ENCODE measurements around the gene MIS18BP1. TPM values are rescaled to one million over a fixed set of nuclear protein-coding genes. Genes with fewer than 3 reads are reported as not detected.

The MIS18BP1 gene
- total and polyA plus RNA-seq, 4 donors: 3.6 to 39.9 (median 13.5) TPM

DNA sequence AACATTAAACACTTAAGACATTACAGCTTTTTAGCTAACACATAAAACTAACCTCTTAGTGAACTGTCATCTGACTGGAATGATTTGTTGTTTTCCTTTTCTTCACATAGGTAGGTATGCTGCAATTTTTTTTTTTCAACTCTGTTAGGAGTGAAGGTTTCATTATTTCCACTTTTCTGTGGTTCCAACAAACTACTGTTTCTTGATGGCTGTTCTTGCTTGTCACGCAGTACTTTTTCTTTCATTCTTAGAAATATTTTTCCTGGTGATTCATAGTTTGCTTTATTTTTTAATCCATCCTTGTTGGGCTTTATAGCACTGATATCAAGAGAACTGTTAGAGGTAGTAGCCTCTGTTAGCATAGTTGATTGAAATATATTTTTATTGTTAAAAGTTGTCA lies 6.3 kb downstream of the MIS18BP1 start:
- Histone ChIP-seq H3K36me3 (ENCODE audit: control insufficient read depth in 4 of 4, insufficient read depth in 3 of 4, low read depth in 1 of 4, low read length in 3 of 4) (no peaks in the 10 kb centered on the region), H3K4me1 (ENCODE audit: control insufficient read depth in 4 of 4, insufficient read depth in 4 of 4, low read length in 3 of 4) (peaks cover 0 to 2% (median 0%) of the 10 kb centered on the region in 4 donors), H3K9me3 (ENCODE audit: control insufficient read depth in 4 of 4, low read length in 3 of 4) (no peaks in the 10 kb centered on the region), H3K27ac (ENCODE audit: low read depth in 1 of 2, low read length in 2 of 2) (no peak overlapping the region), H3K27me3 (ENCODE audit: control insufficient read depth in 4 of 4, insufficient read depth in 4 of 4, low read length in 3 of 4) (no peaks in the 10 kb centered on the region), H3K9ac (ENCODE audit: low read depth in 1 of 2, low read length in 2 of 2) (no peak overlapping the region), H3K4me3 (ENCODE audit: low read depth in 1 of 3, low read length in 3 of 3) (no peak overlapping the region)
- DNase-seq (ENCODE audit: low spot score): no peak
- no peak for TF ChIP-seq EGR1 (IDR thresholded peaks at IDR 0.05; ENCODE audit: low read depth in 2 of 2)
- no peak for TF ChIP-seq TAF1 (conservative IDR thresholded peaks at IDR 0.05)
- no peak for TF ChIP-seq GABPA (IDR thresholded peaks at IDR 0.05 in 1 of 2, conservative IDR thresholded peaks at IDR 0.05 in 1 of 2)
- TF ChIP-seq SP1 (IDR thresholded peaks at IDR 0.05): no peak
- no peak for TF ChIP-seq HNF4G (IDR thresholded peaks at IDR 0.05)
- no peak for TF ChIP-seq RAD21 (IDR thresholded peaks at IDR 0.05)
- no peak for TF ChIP-seq ZBTB33 (IDR thresholded peaks at IDR 0.05)
- no peak for TF ChIP-seq RXRA (IDR thresholded peaks at IDR 0.05)
- TF ChIP-seq REST (IDR thresholded peaks at IDR 0.05): no peak
- TF ChIP-seq MAX (IDR thresholded peaks at IDR 0.05): no peak
- no peak for TF ChIP-seq HNF4A (conservative IDR thresholded peaks at IDR 0.05)
- TF ChIP-seq, protein P1, sequence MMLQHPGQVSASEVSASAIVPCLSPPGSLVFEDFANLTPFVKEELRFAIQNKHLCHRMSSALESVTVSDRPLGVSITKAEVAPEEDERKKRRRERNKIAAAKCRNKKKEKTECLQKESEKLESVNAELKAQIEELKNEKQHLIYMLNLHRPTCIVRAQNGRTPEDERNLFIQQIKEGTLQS (IDR thresholded peaks at IDR 0.05): no peak
- no peak for TF ChIP-seq FOXA2 (IDR thresholded peaks at IDR 0.05)
- no peak for TF ChIP-seq YY1 (IDR thresholded peaks at IDR 0.05)
- no peak for TF ChIP-seq CTCF (IDR thresholded peaks at IDR 0.05; ENCODE audit: low read depth, low read length, missing input control)
- TF ChIP-seq NR2F2 (IDR thresholded peaks at IDR 0.05): no peak
- no peak for TF ChIP-seq JUND (IDR thresholded peaks at IDR 0.05)
- 79% methylated on average over 1 of the region's 1 CpG for WGBS

GRCh38 chr14:45246151-45246550 lies 6.9 kb downstream of the MIS18BP1 start:
- Histone ChIP-seq H3K27me3 (ENCODE audit: control insufficient read depth in 4 of 4, insufficient read depth in 4 of 4, low read length in 3 of 4) (no peaks in the 10 kb centered on the region), H3K4me3 (ENCODE audit: low read depth in 1 of 3, low read length in 3 of 3) (no peak overlapping the region), H3K4me1 (ENCODE audit: control insufficient read depth in 4 of 4, insufficient read depth in 4 of 4, low read length in 3 of 4) (no peaks in the 10 kb centered on the region), H3K27ac (ENCODE audit: low read depth in 1 of 2, low read length in 2 of 2) (no peak overlapping the region), H3K9ac (ENCODE audit: low read depth in 1 of 2, low read length in 2 of 2) (no peak overlapping the region), H3K9me3 (ENCODE audit: control insufficient read depth in 4 of 4, low read length in 3 of 4) (no peaks in the 10 kb centered on the region), H3K36me3 (ENCODE audit: control insufficient read depth in 4 of 4, insufficient read depth in 3 of 4, low read depth in 1 of 4, low read length in 3 of 4) (no peaks in the 10 kb centered on the region)
- no peak for DNase-seq (ENCODE audit: low spot score)
- TF ChIP-seq FOXA1 (IDR thresholded peaks at IDR 0.05) (no peak), TAF1 (conservative IDR thresholded peaks at IDR 0.05) (no peak), EGR1 (IDR thresholded peaks at IDR 0.05; ENCODE audit: low read depth in 2 of 2) (no peak), MAX (IDR thresholded peaks at IDR 0.05) (no peak), RXRA (IDR thresholded peaks at IDR 0.05) (no peak), RAD21 (IDR thresholded peaks at IDR 0.05) (no peak), HNF4G (IDR thresholded peaks at IDR 0.05) (no peak), YY1 (IDR thresholded peaks at IDR 0.05) (no peak), CTCF (IDR thresholded peaks at IDR 0.05; ENCODE audit: low read depth, low read length, missing input control) (no peak), JUND (IDR thresholded peaks at IDR 0.05) (no peak), ZBTB33 (IDR thresholded peaks at IDR 0.05) (no peak), NR2F2 (IDR thresholded peaks at IDR 0.05) (no peak), SP1 (IDR thresholded peaks at IDR 0.05) (no peak), GABPA (IDR thresholded peaks at IDR 0.05 in 1 of 2, conservative IDR thresholded peaks at IDR 0.05 in 1 of 2) (no peak)
- TF ChIP-seq, protein P1 (IDR thresholded peaks at IDR 0.05): no peak
- 93% methylated on average over 3 of the region's 3 CpGs for WGBS

All from liver (tissue), 9 donors.